ENCODE results near the gene PPCDC. TPM values are rescaled to one million over a fixed set of nuclear protein-coding genes. Genes with fewer than 3 reads are reported as not detected.
A peak's percentile ranks its signal among the peaks of the same experiment; 100 is the strongest.

Gene PPCDC
- total and polyA plus RNA-seq, 4 experiments from 2014 or later, result 8.5 to 15.2 (median 13.3) TPM

- CTCF ChIA-PET (ENCODE audit: partially characterized antibody), result interaction anchor here (1.0 to 1.4 kb wide), 2 partner anchors 8 to 39 kb away, joined by 4 to 5 read pairs; partner anchors contain the start of gene RPP25
- no peak for DNase-seq
- Histone ChIP-seq H3K4me3 (ENCODE audit: low read length in 2 of 2) (peak overlapping the region; percentile 47 to 74), H3K4me1 (ENCODE audit: insufficient read depth, low read length) (peaks cover 17% of the 10 kb centered on the region), H3K27ac (ENCODE audit: low read depth, low read length) (no peak overlapping the region), H3K27me3 (ENCODE audit: insufficient read depth, low read length) (peaks cover 8% of the 10 kb centered on the region), H3K9me3 (ENCODE audit: control insufficient read depth in 1 of 2, low read length in 2 of 2) (no peaks in the 10 kb centered on the region), H3K36me3 (ENCODE audit: insufficient read depth, low read length) (no peaks in the 10 kb centered on the region)
- intact Hi-C loops (cut with micrococcal nuclease), result loop anchor here (1.0 to 2.0 kb wide), 2 partner anchors 27 to 169 kb away; partner anchors contain the start of gene PPCDC
- peaks cover 0 to 5% (median 0%) of the 10 kb centered on the region in 8 donors for H3K9me3 Mint-ChIP-seq
- peaks cover 19 to 29% of the 10 kb centered on the region in 2 donors for H3K27me3 Mint-ChIP-seq
- H3K4me3 Mint-ChIP-seq, result peak overlapping the region; percentile 64 to 86 (median 75)
- H3K27ac Mint-ChIP-seq, result peak overlapping the region in 1 of 7 donors; percentile 84
- POLR2A ChIA-PET (ENCODE audit: partially characterized antibody), result interaction anchor here (1.0 to 1.3 kb wide), 4 partner anchors 27 to 208 kb away, joined by 3 to 5 read pairs (median 3); partner anchors contain the start of genes COX5A, PPCDC and RPP25
- peaks cover 9 to 16% (median 14%) of the 10 kb centered on the region in 4 donors for H3K4me1 Mint-ChIP-seq
- H3K36me3 Mint-ChIP-seq, result no peaks in the 10 kb centered on the region
These were observed 27.3 kb upstream of the PPCDC start for GRCh38 chr15:74995779-74996765.

GRCh38 chr15:74997141-74997540, 26.2 kb upstream of the PPCDC start:
- Histone ChIP-seq H3K27me3 (ENCODE audit: insufficient read depth, low read length) (peaks cover 8% of the 10 kb centered on the region), H3K36me3 (ENCODE audit: insufficient read depth, low read length) (no peaks in the 10 kb centered on the region), H3K4me3 (ENCODE audit: low read length in 2 of 2) (no peak overlapping the region), H3K27ac (ENCODE audit: low read depth, low read length) (no peak overlapping the region), H3K9me3 (ENCODE audit: control insufficient read depth in 1 of 2, low read length in 2 of 2) (no peaks in the 10 kb centered on the region), H3K4me1 (ENCODE audit: insufficient read depth, low read length) (peaks cover 17% of the 10 kb centered on the region)
- ChIA-PET CTCF (ENCODE audit: partially characterized antibody) (no interaction called here), POLR2A (ENCODE audit: partially characterized antibody) (no interaction called here)
- Mint-ChIP-seq H3K4me3 (peak overlapping the region in 2 of 8 donors; percentile 72 to 80), H3K9me3 (peaks cover 0 to 5% (median 0%) of the 10 kb centered on the region in 8 donors), H3K36me3 (no peaks in the 10 kb centered on the region), H3K27me3 (peaks cover 20 to 31% of the 10 kb centered on the region in 2 donors), H3K27ac (peak overlapping the region in 1 of 7 donors; percentile 28), H3K4me1 (peaks cover 9 to 16% (median 14%) of the 10 kb centered on the region in 4 donors)
- intact Hi-C loops (cut with micrococcal nuclease), result no loop called here
- DNase-seq, result no peak

GRCh38 chr15:74997543-74997942, 25.8 kb upstream of the PPCDC start:
- CTCF ChIA-PET (ENCODE audit: partially characterized antibody), result no interaction called here
- Mint-ChIP-seq H3K9me3 (peaks cover 0 to 5% (median 0%) of the 10 kb centered on the region in 8 donors), H3K36me3 (no peaks in the 10 kb centered on the region), H3K27ac (no peak overlapping the region), H3K4me3 (peak overlapping the region in 6 of 8 donors; percentile 6 to 60 (median 33)), H3K4me1 (peaks cover 9 to 16% (median 14%) of the 10 kb centered on the region in 4 donors), H3K27me3 (peaks cover 23 to 33% of the 10 kb centered on the region in 2 donors)
- H3K4me1 ChIP-seq (ENCODE audit: insufficient read depth, low read length), result peaks cover 17% of the 10 kb centered on the region
- H3K36me3 ChIP-seq (ENCODE audit: insufficient read depth, low read length), result no peaks in the 10 kb centered on the region
- no peak overlapping the region for H3K4me3 ChIP-seq (ENCODE audit: low read length in 2 of 2)
- H3K27ac ChIP-seq (ENCODE audit: low read depth, low read length), result no peak overlapping the region
- DNase-seq, result no peak
- intact Hi-C loops (cut with micrococcal nuclease), result no loop called here
- no peaks in the 10 kb centered on the region for H3K9me3 ChIP-seq (ENCODE audit: control insufficient read depth in 1 of 2, low read length in 2 of 2)
- H3K27me3 ChIP-seq (ENCODE audit: insufficient read depth, low read length), result peaks cover 8% of the 10 kb centered on the region
- POLR2A ChIA-PET (ENCODE audit: partially characterized antibody), result no interaction called here

- intact Hi-C loops (cut with micrococcal nuclease), result no loop called here
- H3K9me3 Mint-ChIP-seq, result peaks cover 0 to 4% (median 0%) of the 10 kb centered on the region in 8 donors
- H3K4me1 Mint-ChIP-seq, result peaks cover 2 to 5% (median 3%) of the 10 kb centered on the region in 4 donors
- H3K27ac Mint-ChIP-seq, result no peak overlapping the region
- Histone ChIP-seq H3K27me3 (ENCODE audit: insufficient read depth, low read length) (peaks cover 8% of the 10 kb centered on the region), H3K4me3 (ENCODE audit: low read length in 2 of 2) (no peak overlapping the region), H3K36me3 (ENCODE audit: insufficient read depth, low read length) (no peaks in the 10 kb centered on the region), H3K9me3 (ENCODE audit: control insufficient read depth in 1 of 2, low read length in 2 of 2) (no peaks in the 10 kb centered on the region), H3K4me1 (ENCODE audit: insufficient read depth, low read length) (peaks cover 5% of the 10 kb centered on the region), H3K27ac (ENCODE audit: low read depth, low read length) (no peak overlapping the region)
- no peaks in the 10 kb centered on the region for H3K36me3 Mint-ChIP-seq
- CTCF ChIA-PET (ENCODE audit: partially characterized antibody), result interaction anchor here (0.7 kb wide), 1 partner anchor 356 kb away, joined by 3 read pairs; no protein-coding TSS in a partner anchor
- POLR2A ChIA-PET (ENCODE audit: partially characterized antibody), result no interaction called here
- H3K27me3 Mint-ChIP-seq, result peaks cover 19 to 28% of the 10 kb centered on the region in 2 donors
- no peak overlapping the region for H3K4me3 Mint-ChIP-seq
- no peak for DNase-seq
These were observed 22.1 kb upstream of the PPCDC start for GRCh38 chr15:75001310-75001709.

- Mint-ChIP-seq H3K36me3 (no peaks in the 10 kb centered on the region), H3K4me1 (no peaks in the 10 kb centered on the region), H3K4me3 (peak overlapping the region in 1 of 8 donors; percentile 5), H3K27ac (no peak overlapping the region), H3K27me3 (peaks cover 14 to 25% of the 10 kb centered on the region in 2 donors), H3K9me3 (peaks cover 0 to 3% (median 0%) of the 10 kb centered on the region in 8 donors)
- ChIA-PET POLR2A (ENCODE audit: partially characterized antibody) (no interaction called here), CTCF (ENCODE audit: partially characterized antibody) (no interaction called here)
- H3K4me3 ChIP-seq (ENCODE audit: low read length in 2 of 2), result no peak overlapping the region
- no peaks in the 10 kb centered on the region for H3K9me3 ChIP-seq (ENCODE audit: control insufficient read depth in 1 of 2, low read length in 2 of 2)
- peaks cover 4% of the 10 kb centered on the region for H3K27me3 ChIP-seq (ENCODE audit: insufficient read depth, low read length)
- no peaks in the 10 kb centered on the region for H3K4me1 ChIP-seq (ENCODE audit: insufficient read depth, low read length)
- no peak overlapping the region for H3K27ac ChIP-seq (ENCODE audit: low read depth, low read length)
- no peaks in the 10 kb centered on the region for H3K36me3 ChIP-seq (ENCODE audit: insufficient read depth, low read length)
- intact Hi-C loops (cut with micrococcal nuclease), result no loop called here
- DNase-seq, result no peak
These were observed 21.0 kb upstream of the PPCDC start for GRCh38 chr15:75002398-75002797.

- Histone ChIP-seq H3K4me1 (ENCODE audit: insufficient read depth, low read length) (no peaks in the 10 kb centered on the region), H3K27me3 (ENCODE audit: insufficient read depth, low read length) (no peaks in the 10 kb centered on the region), H3K36me3 (ENCODE audit: insufficient read depth, low read length) (no peaks in the 10 kb centered on the region), H3K27ac (ENCODE audit: low read depth, low read length) (no peak overlapping the region), H3K4me3 (ENCODE audit: low read length in 2 of 2) (no peak overlapping the region), H3K9me3 (ENCODE audit: control insufficient read depth in 1 of 2, low read length in 2 of 2) (no peaks in the 10 kb centered on the region)
- CTCF ChIA-PET (ENCODE audit: partially characterized antibody), result no interaction called here
- Mint-ChIP-seq H3K27ac (peak overlapping the region in 1 of 7 donors; percentile 16), H3K36me3 (no peaks in the 10 kb centered on the region), H3K9me3 (no peaks in the 10 kb centered on the region), H3K4me3 (no peak overlapping the region), H3K4me1 (peaks cover 0 to 6% (median 1%) of the 10 kb centered on the region in 4 donors), H3K27me3 (peaks cover 8 to 9% of the 10 kb centered on the region in 2 donors)
- DNase-seq, result no peak
- intact Hi-C loops (cut with micrococcal nuclease), result no loop called here
- POLR2A ChIA-PET (ENCODE audit: partially characterized antibody), result no interaction called here
These were observed 16.2 kb upstream of the PPCDC start for GRCh38 chr15:75007216-75007615.

- Histone ChIP-seq H3K27ac (ENCODE audit: low read depth, low read length) (no peak overlapping the region), H3K4me3 (ENCODE audit: low read length in 2 of 2) (no peak overlapping the region), H3K4me1 (ENCODE audit: insufficient read depth, low read length) (no peaks in the 10 kb centered on the region), H3K36me3 (ENCODE audit: insufficient read depth, low read length) (no peaks in the 10 kb centered on the region), H3K27me3 (ENCODE audit: insufficient read depth, low read length) (no peaks in the 10 kb centered on the region), H3K9me3 (ENCODE audit: control insufficient read depth in 1 of 2, low read length in 2 of 2) (no peaks in the 10 kb centered on the region)
- Mint-ChIP-seq H3K4me3 (no peak overlapping the region), H3K27ac (no peak overlapping the region), H3K36me3 (no peaks in the 10 kb centered on the region), H3K27me3 (peaks cover 6 to 7% of the 10 kb centered on the region in 2 donors), H3K9me3 (no peaks in the 10 kb centered on the region), H3K4me1 (peaks cover 0 to 6% (median 1%) of the 10 kb centered on the region in 4 donors)
- intact Hi-C loops (cut with micrococcal nuclease), result no loop called here
- CTCF ChIA-PET (ENCODE audit: partially characterized antibody), result no interaction called here
- POLR2A ChIA-PET (ENCODE audit: partially characterized antibody), result no interaction called here
- no peak for DNase-seq
These were observed 15.2 kb upstream of the PPCDC start for GRCh38 chr15:75008221-75008625.

All from CD4-positive, alpha-beta memory T cell (primary cell).